HT1080 (cell line): ENCODE measurements around the gene PPP1R16B. TPM values are rescaled to one million over a fixed set of nuclear protein-coding genes. Genes with fewer than 3 reads are reported as not detected.

Experiments used
- DNase-seq: peaks from one replicate; pipeline ENCODE4 v3.0.0-alpha.2; 2015; ENCODE audit warnings: low read depth
- total RNA-seq: library from RNA; depleted of rRNA; stranded (reverse); fragments of >200 nt; shearing (Covaris generic); gene quantifications from 2 replicates; pipeline ENCODE4 v1.2.3, GENCODE V29; 2014

PPP1R16B gene
- total RNA-seq, 1 experiment from 2014 or later: 0.05 TPM

- no peak for DNase-seq
Measured at GRCh38 chr20:38874460-38875174, 69.1 kb downstream of the PPP1R16B start.

- DNase-seq: no peak
Measured at GRCh38 chr20:38875175-38875993, 69.9 kb downstream of the PPP1R16B start.

GRCh38 chr20:38877483-38877882, 72.0 kb downstream of the PPP1R16B start:
- DNase-seq: no peak

GRCh38 chr20:38878866-38879265, 73.4 kb downstream of the PPP1R16B start:
- peak; percentile 25 for DNase-seq

GRCh38 chr20:38880952-38881735, 75.6 kb downstream of the PPP1R16B start:
- DNase-seq: peak; percentile 37

GRCh38 chr20:38881806-38882440, 76.4 kb downstream of the PPP1R16B start:
- DNase-seq: no peak

- DNase-seq: no peak
Measured at GRCh38 chr20:38882600-38882999, 77.1 kb downstream of the PPP1R16B start.

GRCh38 chr20:38883081-38883980, 77.8 kb downstream of the PPP1R16B start:
- DNase-seq: no peak

GRCh38 chr20:38883981-38884733, 78.7 kb downstream of the PPP1R16B start:
- no peak for DNase-seq

GRCh38 chr20:38885357-38885756, 79.9 kb downstream of the PPP1R16B start:
- DNase-seq: no peak

GRCh38 chr20:38888059-38888831, 82.7 kb downstream of the PPP1R16B start:
- no peak for DNase-seq

- no peak for DNase-seq
Measured at GRCh38 chr20:38889050-38889449, 83.6 kb downstream of the PPP1R16B start.

- no peak for DNase-seq
Measured at GRCh38 chr20:38889792-38890496, 84.4 kb downstream of the PPP1R16B start.

GRCh38 chr20:38890497-38890818, 85.0 kb downstream of the PPP1R16B start:
- no peak for DNase-seq

- DNase-seq: no peak
Measured at GRCh38 chr20:38892091-38892981, 86.8 kb downstream of the PPP1R16B start.

- no peak for DNase-seq
Measured at GRCh38 chr20:38893056-38893564, 87.6 kb downstream of the PPP1R16B start.

GRCh38 chr20:38893565-38894090, 88.1 kb downstream of the PPP1R16B start:
- DNase-seq: peak; percentile 45
